GM12892 (cell line): ENCODE measurements around the gene ADISSP.

Experiments used
- POLR2AphosphoS5 ChIP-seq: IDR thresholded peaks from 2 replicates; pipeline ENCODE4 v1.6.1; 2011; ENCODE audit warnings: low read depth, low read length, control low read depth
- TAF1 ChIP-seq: IDR thresholded peaks from 2 replicates; pipeline ENCODE4 v1.6.1; 2011; ENCODE audit warnings: low read depth, mild to moderate bottlenecking, control low read depth, low read length, borderline replicate concordance

DNA sequence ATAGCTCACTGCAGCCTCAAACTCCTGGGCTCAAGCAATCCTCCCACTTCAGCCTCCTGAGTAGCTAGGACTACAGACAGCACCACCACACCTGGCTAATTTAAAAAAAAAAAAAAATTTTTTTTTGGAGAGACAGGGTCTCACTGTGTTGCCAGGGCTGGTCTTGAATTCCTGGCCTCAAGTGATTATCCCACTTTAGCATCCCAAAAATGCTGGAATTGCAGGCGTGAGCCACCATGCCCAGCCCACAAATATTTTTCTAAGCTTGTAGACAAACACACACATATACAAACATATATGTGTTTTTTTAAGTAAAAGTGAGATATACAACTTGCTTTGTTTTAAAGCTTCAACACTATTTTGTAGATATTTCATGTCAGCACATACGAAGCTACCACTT is 24.3 kb downstream of the ADISSP start:
- TF ChIP-seq TAF1 (no peak), POLR2AphosphoS5 (no peak)
